Suprapubic skin (tissue), 4 donors: ENCODE results near the gene ITM2C. TPM values are rescaled to one million over a fixed set of nuclear protein-coding genes. Genes with fewer than 3 reads are reported as not detected.

ENCODE experiments used
- DNase-seq, 2 donors: peaks; one replicate each; pipeline ENCODE4 v3.0.0-alpha.2; 2019; ENCODE audit warnings: low spot score in 2 of 2
- H3K27ac ChIP-seq: fragments of 200-600 bp; sonication (generic); one replicate; pipeline ENCODE4 v1.5.1; 2019
- H3K27me3 ChIP-seq: fragments of 200-600 bp; sonication (generic); one replicate; pipeline ENCODE4 v1.5.1; 2019
- H3K36me3 ChIP-seq: fragments of 200-600 bp; sonication (generic); one replicate; pipeline ENCODE4 v1.5.1; 2019
- H3K4me1 ChIP-seq: fragments of 200-600 bp; sonication (generic); one replicate; pipeline ENCODE4 v1.5.1; 2019
- H3K4me3 ChIP-seq: fragments of 200-600 bp; sonication (generic); one replicate; pipeline ENCODE4 v1.5.1; 2019; ENCODE audit warnings: mild to moderate bottlenecking
- H3K9me3 ChIP-seq: fragments of 200-600 bp; sonication (generic); one replicate; pipeline ENCODE4 v1.5.1; 2019
- EP300 ChIP-seq: sonication (generic); formaldehyde crosslinking; IDR thresholded peaks from one replicate; pipeline ENCODE4 v1.6.1; 2017; ENCODE audit warnings: antibody characterized with exemption
- POLR2A ChIP-seq, 2 donors: fragments of 450-650 bp; IDR thresholded peaks; one replicate each; pipeline ENCODE4 v1.6.1; 2017; ENCODE audit warnings: antibody characterized with exemption in 2 of 2, mild to moderate bottlenecking in 2 of 2, moderate library complexity in 2 of 2
- POLR2AphosphoS5 ChIP-seq, 3 donors: sonication (generic); formaldehyde crosslinking; IDR thresholded peaks; one replicate each; pipeline ENCODE4 v1.6.1; 2017; ENCODE audit warnings: antibody characterized with exemption in 3 of 3
- WGBS: methylation state at CpG from one replicate; pipeline ENCODE4 v1.1.5; 2018; 5-methylcytosine and 5-hydroxymethylcytosine counted together
- total RNA-seq, 4 donors: library from RNA; depleted of rRNA; stranded (reverse); fragments of >200 nt; gene quantifications; one replicate each; pipeline ENCODE4 v1.1.0, GENCODE V29; 2016
- TF ChIP-seq, protein P1 (sequence below), 2 donors: fragments of 200-600 bp in 1 of 2; fragments of 450-650 bp in 1 of 2; sonication (generic) in 1 of 2; IDR thresholded peaks; one replicate each; pipeline ENCODE4 v1.5.1; 2016 to 2019; ENCODE audit warnings: antibody characterized with exemption in 2 of 2, mild to moderate bottlenecking in 1 of 2, moderate library complexity in 1 of 2

ITM2C gene
- total RNA-seq: 10 to 100 TPM in 3 of 4 donors, 1 to 10 TPM in 1; 9.0 to 17.9 (median 11.4) TPM

DNA sequence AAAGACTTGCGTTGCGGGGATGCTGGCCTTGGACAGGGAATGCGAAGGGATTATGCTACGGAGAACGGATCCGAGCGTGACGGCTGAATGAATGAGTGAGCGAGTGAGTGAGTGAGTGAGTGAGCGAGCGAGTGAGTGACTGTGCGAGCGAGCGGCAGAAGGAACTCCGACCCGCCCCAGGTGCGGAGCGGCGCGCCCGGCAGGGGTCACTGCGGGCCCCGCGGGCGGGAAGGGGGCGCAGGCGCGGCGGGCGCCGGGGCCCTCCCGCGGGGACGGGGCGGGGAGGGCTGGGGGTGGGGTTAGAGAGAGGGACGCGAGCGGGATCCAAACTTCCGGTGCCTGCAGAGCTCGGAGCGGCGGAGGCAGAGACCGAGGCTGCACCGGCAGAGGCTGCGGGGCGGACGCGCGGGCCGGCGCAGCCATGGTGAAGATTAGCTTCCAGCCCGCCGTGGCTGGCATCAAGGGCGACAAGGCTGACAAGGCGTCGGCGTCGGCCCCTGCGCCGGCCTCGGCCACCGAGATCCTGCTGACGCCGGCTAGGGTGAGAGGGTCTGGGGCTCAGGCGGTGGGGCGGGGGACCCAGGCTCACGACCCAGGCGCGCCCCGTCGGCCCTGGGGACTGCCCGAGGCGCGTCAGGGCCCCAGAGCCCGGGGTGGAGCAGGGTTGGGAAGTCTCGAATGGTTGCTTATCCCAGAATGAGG lies at the start of gene ITM2C:
Gene ITM2C, plus strand, starts transcription at position 338 of the 702 bp plus-strand sequence. Its CDS starts 84 bp downstream, at position 422.
- Histone ChIP-seq H3K4me1 (peaks cover 32% of the 10 kb centered on the region), H3K9me3 (no peaks in the 10 kb centered on the region), H3K27me3 (peaks cover 17% of the 10 kb centered on the region), H3K4me3 (peak within 1 kb of the TSS; percentile 67), H3K36me3 (no peaks in the 10 kb centered on the region), H3K27ac (no peak within 1 kb of the TSS)
- TF ChIP-seq POLR2A (IDR thresholded peaks at IDR 0.05) (no peak), POLR2AphosphoS5 (IDR thresholded peaks at IDR 0.05) (no peak), EP300 (no peak)
- TF ChIP-seq, protein P1, sequence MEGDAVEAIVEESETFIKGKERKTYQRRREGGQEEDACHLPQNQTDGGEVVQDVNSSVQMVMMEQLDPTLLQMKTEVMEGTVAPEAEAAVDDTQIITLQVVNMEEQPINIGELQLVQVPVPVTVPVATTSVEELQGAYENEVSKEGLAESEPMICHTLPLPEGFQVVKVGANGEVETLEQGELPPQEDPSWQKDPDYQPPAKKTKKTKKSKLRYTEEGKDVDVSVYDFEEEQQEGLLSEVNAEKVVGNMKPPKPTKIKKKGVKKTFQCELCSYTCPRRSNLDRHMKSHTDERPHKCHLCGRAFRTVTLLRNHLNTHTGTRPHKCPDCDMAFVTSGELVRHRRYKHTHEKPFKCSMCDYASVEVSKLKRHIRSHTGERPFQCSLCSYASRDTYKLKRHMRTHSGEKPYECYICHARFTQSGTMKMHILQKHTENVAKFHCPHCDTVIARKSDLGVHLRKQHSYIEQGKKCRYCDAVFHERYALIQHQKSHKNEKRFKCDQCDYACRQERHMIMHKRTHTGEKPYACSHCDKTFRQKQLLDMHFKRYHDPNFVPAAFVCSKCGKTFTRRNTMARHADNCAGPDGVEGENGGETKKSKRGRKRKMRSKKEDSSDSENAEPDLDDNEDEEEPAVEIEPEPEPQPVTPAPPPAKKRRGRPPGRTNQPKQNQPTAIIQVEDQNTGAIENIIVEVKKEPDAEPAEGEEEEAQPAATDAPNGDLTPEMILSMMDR (IDR thresholded peaks at IDR 0.05): no peak
- DNase-seq: no peak
- WGBS: 1% methylated on average over 14 of the region's 76 CpGs

GRCh38 chr2:230815088-230815487 lies 49.7 kb upstream of the ITM2C start:
- TF ChIP-seq EP300 (no peak), POLR2A (IDR thresholded peaks at IDR 0.05) (no peak), POLR2AphosphoS5 (IDR thresholded peaks at IDR 0.05) (no peak)
- TF ChIP-seq, protein P1 (IDR thresholded peaks at IDR 0.05): no peak
- Histone ChIP-seq H3K9me3 (no peaks in the 10 kb centered on the region), H3K4me3 (no peak overlapping the region), H3K4me1 (no peaks in the 10 kb centered on the region), H3K27ac (no peak overlapping the region), H3K27me3 (no peaks in the 10 kb centered on the region), H3K36me3 (peaks cover 79% of the 10 kb centered on the region)
- no peak for DNase-seq
- 69% methylated on average over 3 of the region's 3 CpGs for WGBS

- Histone ChIP-seq H3K4me1 (no peaks in the 10 kb centered on the region), H3K4me3 (no peak overlapping the region), H3K27ac (no peak overlapping the region), H3K27me3 (no peaks in the 10 kb centered on the region), H3K9me3 (no peaks in the 10 kb centered on the region), H3K36me3 (peaks cover 64% of the 10 kb centered on the region)
- no peak for TF ChIP-seq POLR2AphosphoS5 (IDR thresholded peaks at IDR 0.05)
- TF ChIP-seq POLR2A (IDR thresholded peaks at IDR 0.05): no peak
- TF ChIP-seq, protein P1 (IDR thresholded peaks at IDR 0.05): no peak
- no peak for TF ChIP-seq EP300
- no peak for DNase-seq
- WGBS: 65% methylated on average over 7 of the region's 7 CpGs
These were observed 48.0 kb upstream of the ITM2C start for GRCh38 chr2:230816735-230817134.

DNA sequence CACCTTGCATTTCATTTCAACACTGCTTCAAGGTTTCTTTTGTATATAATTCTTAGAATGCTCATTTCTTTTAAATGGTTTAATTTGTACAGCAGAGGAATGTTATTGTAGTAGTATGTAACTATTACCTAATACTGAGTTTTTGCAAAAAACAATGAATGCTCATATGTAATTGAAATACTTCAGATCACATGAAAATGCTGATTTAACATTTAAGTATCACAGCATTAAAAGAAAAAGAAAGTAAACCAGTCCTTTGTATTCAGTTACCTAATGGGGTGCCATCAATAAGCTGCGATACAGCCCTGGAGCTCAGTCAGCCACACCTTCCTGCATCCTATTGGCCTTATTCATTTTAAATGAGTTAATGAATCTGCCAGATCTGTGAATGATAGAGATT lies 45.3 kb upstream of the ITM2C start:
- no peaks in the 10 kb centered on the region for H3K9me3 ChIP-seq
- no peak overlapping the region for H3K27ac ChIP-seq
- TF ChIP-seq EP300 (no peak), POLR2AphosphoS5 (IDR thresholded peaks at IDR 0.05) (no peak), POLR2A (IDR thresholded peaks at IDR 0.05) (no peak)
- TF ChIP-seq, protein P1 (IDR thresholded peaks at IDR 0.05): no peak
- H3K4me3 ChIP-seq: no peak overlapping the region
- H3K4me1 ChIP-seq: peaks cover 3% of the 10 kb centered on the region
- H3K36me3 ChIP-seq: peaks cover 53% of the 10 kb centered on the region
- no peaks in the 10 kb centered on the region for H3K27me3 ChIP-seq
- 93% methylated on average over 1 of the region's 1 CpG for WGBS
- no peak for DNase-seq

- Histone ChIP-seq H3K27me3 (peaks cover 8% of the 10 kb centered on the region), H3K9me3 (no peaks in the 10 kb centered on the region), H3K4me3 (no peak overlapping the region), H3K4me1 (peaks cover 5% of the 10 kb centered on the region), H3K36me3 (peaks cover 34% of the 10 kb centered on the region), H3K27ac (no peak overlapping the region)
- WGBS: 81% methylated on average over 18 of the region's 18 CpGs
- TF ChIP-seq POLR2AphosphoS5 (IDR thresholded peaks at IDR 0.05): no peak
- no peak for TF ChIP-seq POLR2A (IDR thresholded peaks at IDR 0.05)
- DNase-seq: no peak
These were observed 43.3 kb upstream of the ITM2C start for GRCh38 chr2:230821261-230821990.
